K562 (cell line): ENCODE measurements around the gene MRPL52. TPM values are rescaled to one million over a fixed set of nuclear protein-coding genes. Genes with fewer than 3 reads are reported as not detected.

ENCODE experiments used
- BMI1 ChIP-seq: fragments of 150-350 bp; IDR thresholded peaks from 2 replicates; pipeline ENCODE4 v1.6.1; 2014; ENCODE audit warnings: low read length
- CBFA2T2 ChIP-seq: fragments of 450-650 bp; conservative IDR thresholded peaks from 2 replicates; pipeline ENCODE4 v1.6.1; 2017; ENCODE audit warnings: mild to moderate bottlenecking
- EP400 ChIP-seq: fragments of 450-650 bp; IDR thresholded peaks from 2 replicates; pipeline ENCODE4 v1.6.1; 2017; ENCODE audit warnings: antibody characterized with exemption, mild to moderate bottlenecking, moderate library complexity
- IRF2 ChIP-seq: sonication (generic); formaldehyde crosslinking; IDR thresholded peaks from 2 replicates; pipeline ENCODE4 v1.8.1; 2022; ENCODE audit warnings: mild to moderate bottlenecking, missing genetic modification reagents
- JUN ChIP-seq, 2 experiments: sonication (generic) in 1 of 2; formaldehyde crosslinking in 1 of 2; IDR thresholded peaks; 2 replicates each; pipeline versions ENCODE4 v1.6.1 to v1.8.0; 2012 to 2022; ENCODE audit warnings: borderline replicate concordance in 2 of 2, mild to moderate bottlenecking in 2 of 2, improper control_type of control experiment in 1 of 2, low read depth in 1 of 2, low read length in 1 of 2, missing genetic modification reagents in 1 of 2
- KHSRP ChIP-seq: fragments of 450-650 bp; IDR thresholded peaks from 2 replicates; pipeline ENCODE4 v1.6.1; 2017
- SAFB ChIP-seq: fragments of 200-400 bp; formaldehyde crosslinking; IDR thresholded peaks from 2 replicates; pipeline ENCODE4 v1.6.1; 2017; ENCODE audit warnings: low read depth, low read length, borderline replicate concordance
- U2AF1 ChIP-seq: fragments of 200-400 bp; formaldehyde crosslinking; optimal IDR thresholded peaks from 2 replicates; pipeline ENCODE3; 2017; ENCODE audit warnings: mild to moderate bottlenecking, low read depth, low read length, moderate library complexity
- ZNF766 ChIP-seq: fragments of 200-800 bp; sonication (Bioruptor generic); conservative IDR thresholded peaks from 2 replicates; pipeline ENCODE4 v1.6.1; 2016; ENCODE audit warnings: missing genetic modification characterization, missing compliant biosample characterization
- polyA plus RNA-seq, 8 experiments: library from polyadenylated mRNA; depleted of rRNA in 4 of 8; stranded (reverse) in 5 of 8; unstranded in 3 of 8; fragments of >200 nt; fragmentation: Nextera tagmentation in 2 of 8; fragmentation: Illumina TruSeq in 1 of 8; extraction: Ambion mirVana in 2 of 8; extraction: Trizol in 1 of 8; gene quantifications; 2 replicates each; pipeline versions ENCODE4 v1.2.1 to v1.2.3, GENCODE V29; 2011 to 2014; ENCODE audit warnings: inconsistent platforms in 1 of 8, missing spikeins in 1 of 8
- total RNA-seq, 7 experiments: library from RNA; depleted of rRNA in 6 of 7; stranded (reverse); fragments of >200 nt in 6 of 7; fragmentation: Illumina TruSeq in 2 of 7; extraction: Trizol in 2 of 7; gene quantifications; 2 replicates each; pipeline versions ENCODE4 v1.2.1 to v1.2.3, GENCODE V29; 2011 to 2021; ENCODE audit warnings: low replicate concordance in 1 of 7
- TF ChIP-seq, protein P1 (sequence below): sonication (generic); formaldehyde crosslinking; IDR thresholded peaks from 2 replicates; pipeline ENCODE4 v1.8.1; 2023; ENCODE audit warnings: mild to moderate bottlenecking, missing genetic modification reagents
- TF ChIP-seq, protein P2 (sequence below): conservative IDR thresholded peaks from 2 replicates; pipeline ENCODE4 v1.6.1; 2011; ENCODE audit warnings: low read depth, mild to moderate bottlenecking, low read length; ENCODE audit not compliant: control insufficient read depth
- TF ChIP-seq, protein P3 (sequence below): fragments of 200-600 bp; sonication (generic); IDR thresholded peaks from one replicate; pipeline ENCODE4 v1.6.1; 2012; ENCODE audit warnings: mild to moderate bottlenecking, low read depth, low read length, inconsistent platforms

Gene MRPL52
- total and polyA plus RNA-seq, 9 of the 15 experiments (the other 6 are each of a cell fraction or from before 2014, with no cell fraction given): 56.5 to 213 (median 168) TPM

DNA sequence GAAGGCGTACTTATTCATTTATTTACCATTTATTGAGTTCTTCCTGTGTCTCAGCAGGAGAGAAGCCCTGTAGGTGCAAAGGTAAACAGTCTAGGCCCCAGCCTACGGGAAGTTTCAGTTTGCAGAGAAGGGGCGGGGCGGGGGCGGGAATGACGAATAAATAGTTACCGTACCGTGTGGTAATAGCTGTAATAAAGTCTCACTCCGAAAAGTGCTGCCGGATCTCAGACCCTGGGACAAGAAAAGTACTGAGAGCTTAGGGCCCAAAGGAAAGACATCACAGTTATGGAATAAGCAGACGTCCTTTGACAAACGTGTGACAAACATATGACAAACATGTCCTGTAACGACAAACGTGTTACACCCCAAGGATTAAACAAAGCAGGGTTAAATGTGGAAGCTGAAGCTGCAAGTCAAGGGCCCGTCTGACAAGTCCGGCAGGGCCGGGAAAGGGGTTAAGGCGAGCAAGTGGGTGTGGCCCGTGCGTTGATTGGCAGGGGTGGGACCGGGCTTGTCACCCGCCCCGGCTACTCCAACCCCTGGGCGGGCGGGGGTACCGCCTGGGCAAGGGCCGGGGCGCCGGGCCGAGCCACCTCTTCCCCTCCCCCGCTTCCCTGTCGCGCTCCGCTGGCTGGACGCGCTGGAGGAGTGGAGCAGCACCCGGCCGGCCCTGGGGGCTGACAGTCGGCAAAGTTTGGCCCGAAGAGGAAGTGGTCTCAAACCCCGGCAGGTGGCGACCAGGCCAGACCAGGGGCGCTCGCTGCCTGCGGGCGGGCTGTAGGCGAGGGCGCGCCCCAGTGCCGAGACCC lies 41.7 kb downstream of the MRPL52 start, which contains the start of gene LRP10 (continued):
- TF ChIP-seq JUN (IDR thresholded peaks at IDR 0.05; ENCODE audit: borderline replicate concordance, low read depth, low read length): no peak; the same call in 1 of the 2 replicates
- no peak for TF ChIP-seq JUN (CRISPR knock-in tag; IDR thresholded peaks at IDR 0.05; ENCODE audit: borderline replicate concordance)
- TF ChIP-seq, protein P1, sequence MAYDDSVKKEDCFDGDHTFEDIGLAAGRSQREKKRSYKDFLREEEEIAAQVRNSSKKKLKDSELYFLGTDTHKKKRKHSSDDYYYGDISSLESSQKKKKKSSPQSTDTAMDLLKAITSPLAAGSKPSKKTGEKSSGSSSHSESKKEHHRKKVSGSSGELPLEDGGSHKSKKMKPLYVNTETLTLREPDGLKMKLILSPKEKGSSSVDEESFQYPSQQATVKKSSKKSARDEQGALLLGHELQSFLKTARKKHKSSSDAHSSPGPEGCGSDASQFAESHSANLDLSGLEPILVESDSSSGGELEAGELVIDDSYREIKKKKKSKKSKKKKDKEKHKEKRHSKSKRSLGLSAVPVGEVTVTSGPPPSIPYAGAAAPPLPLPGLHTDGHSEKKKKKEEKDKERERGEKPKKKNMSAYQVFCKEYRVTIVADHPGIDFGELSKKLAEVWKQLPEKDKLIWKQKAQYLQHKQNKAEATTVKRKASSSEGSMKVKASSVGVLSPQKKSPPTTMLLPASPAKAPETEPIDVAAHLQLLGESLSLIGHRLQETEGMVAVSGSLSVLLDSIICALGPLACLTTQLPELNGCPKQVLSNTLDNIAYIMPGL (CRISPR knock-in tag): no peak
- no peak for TF ChIP-seq KHSRP
- TF ChIP-seq CBFA2T2: no peak
- TF ChIP-seq, protein P2, sequence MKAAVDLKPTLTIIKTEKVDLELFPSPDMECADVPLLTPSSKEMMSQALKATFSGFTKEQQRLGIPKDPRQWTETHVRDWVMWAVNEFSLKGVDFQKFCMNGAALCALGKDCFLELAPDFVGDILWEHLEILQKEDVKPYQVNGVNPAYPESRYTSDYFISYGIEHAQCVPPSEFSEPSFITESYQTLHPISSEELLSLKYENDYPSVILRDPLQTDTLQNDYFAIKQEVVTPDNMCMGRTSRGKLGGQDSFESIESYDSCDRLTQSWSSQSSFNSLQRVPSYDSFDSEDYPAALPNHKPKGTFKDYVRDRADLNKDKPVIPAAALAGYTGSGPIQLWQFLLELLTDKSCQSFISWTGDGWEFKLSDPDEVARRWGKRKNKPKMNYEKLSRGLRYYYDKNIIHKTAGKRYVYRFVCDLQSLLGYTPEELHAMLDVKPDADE: no peak
- no peak for TF ChIP-seq ZNF766
- peak; percentile 52 for TF ChIP-seq U2AF1
- TF ChIP-seq, protein P3, sequence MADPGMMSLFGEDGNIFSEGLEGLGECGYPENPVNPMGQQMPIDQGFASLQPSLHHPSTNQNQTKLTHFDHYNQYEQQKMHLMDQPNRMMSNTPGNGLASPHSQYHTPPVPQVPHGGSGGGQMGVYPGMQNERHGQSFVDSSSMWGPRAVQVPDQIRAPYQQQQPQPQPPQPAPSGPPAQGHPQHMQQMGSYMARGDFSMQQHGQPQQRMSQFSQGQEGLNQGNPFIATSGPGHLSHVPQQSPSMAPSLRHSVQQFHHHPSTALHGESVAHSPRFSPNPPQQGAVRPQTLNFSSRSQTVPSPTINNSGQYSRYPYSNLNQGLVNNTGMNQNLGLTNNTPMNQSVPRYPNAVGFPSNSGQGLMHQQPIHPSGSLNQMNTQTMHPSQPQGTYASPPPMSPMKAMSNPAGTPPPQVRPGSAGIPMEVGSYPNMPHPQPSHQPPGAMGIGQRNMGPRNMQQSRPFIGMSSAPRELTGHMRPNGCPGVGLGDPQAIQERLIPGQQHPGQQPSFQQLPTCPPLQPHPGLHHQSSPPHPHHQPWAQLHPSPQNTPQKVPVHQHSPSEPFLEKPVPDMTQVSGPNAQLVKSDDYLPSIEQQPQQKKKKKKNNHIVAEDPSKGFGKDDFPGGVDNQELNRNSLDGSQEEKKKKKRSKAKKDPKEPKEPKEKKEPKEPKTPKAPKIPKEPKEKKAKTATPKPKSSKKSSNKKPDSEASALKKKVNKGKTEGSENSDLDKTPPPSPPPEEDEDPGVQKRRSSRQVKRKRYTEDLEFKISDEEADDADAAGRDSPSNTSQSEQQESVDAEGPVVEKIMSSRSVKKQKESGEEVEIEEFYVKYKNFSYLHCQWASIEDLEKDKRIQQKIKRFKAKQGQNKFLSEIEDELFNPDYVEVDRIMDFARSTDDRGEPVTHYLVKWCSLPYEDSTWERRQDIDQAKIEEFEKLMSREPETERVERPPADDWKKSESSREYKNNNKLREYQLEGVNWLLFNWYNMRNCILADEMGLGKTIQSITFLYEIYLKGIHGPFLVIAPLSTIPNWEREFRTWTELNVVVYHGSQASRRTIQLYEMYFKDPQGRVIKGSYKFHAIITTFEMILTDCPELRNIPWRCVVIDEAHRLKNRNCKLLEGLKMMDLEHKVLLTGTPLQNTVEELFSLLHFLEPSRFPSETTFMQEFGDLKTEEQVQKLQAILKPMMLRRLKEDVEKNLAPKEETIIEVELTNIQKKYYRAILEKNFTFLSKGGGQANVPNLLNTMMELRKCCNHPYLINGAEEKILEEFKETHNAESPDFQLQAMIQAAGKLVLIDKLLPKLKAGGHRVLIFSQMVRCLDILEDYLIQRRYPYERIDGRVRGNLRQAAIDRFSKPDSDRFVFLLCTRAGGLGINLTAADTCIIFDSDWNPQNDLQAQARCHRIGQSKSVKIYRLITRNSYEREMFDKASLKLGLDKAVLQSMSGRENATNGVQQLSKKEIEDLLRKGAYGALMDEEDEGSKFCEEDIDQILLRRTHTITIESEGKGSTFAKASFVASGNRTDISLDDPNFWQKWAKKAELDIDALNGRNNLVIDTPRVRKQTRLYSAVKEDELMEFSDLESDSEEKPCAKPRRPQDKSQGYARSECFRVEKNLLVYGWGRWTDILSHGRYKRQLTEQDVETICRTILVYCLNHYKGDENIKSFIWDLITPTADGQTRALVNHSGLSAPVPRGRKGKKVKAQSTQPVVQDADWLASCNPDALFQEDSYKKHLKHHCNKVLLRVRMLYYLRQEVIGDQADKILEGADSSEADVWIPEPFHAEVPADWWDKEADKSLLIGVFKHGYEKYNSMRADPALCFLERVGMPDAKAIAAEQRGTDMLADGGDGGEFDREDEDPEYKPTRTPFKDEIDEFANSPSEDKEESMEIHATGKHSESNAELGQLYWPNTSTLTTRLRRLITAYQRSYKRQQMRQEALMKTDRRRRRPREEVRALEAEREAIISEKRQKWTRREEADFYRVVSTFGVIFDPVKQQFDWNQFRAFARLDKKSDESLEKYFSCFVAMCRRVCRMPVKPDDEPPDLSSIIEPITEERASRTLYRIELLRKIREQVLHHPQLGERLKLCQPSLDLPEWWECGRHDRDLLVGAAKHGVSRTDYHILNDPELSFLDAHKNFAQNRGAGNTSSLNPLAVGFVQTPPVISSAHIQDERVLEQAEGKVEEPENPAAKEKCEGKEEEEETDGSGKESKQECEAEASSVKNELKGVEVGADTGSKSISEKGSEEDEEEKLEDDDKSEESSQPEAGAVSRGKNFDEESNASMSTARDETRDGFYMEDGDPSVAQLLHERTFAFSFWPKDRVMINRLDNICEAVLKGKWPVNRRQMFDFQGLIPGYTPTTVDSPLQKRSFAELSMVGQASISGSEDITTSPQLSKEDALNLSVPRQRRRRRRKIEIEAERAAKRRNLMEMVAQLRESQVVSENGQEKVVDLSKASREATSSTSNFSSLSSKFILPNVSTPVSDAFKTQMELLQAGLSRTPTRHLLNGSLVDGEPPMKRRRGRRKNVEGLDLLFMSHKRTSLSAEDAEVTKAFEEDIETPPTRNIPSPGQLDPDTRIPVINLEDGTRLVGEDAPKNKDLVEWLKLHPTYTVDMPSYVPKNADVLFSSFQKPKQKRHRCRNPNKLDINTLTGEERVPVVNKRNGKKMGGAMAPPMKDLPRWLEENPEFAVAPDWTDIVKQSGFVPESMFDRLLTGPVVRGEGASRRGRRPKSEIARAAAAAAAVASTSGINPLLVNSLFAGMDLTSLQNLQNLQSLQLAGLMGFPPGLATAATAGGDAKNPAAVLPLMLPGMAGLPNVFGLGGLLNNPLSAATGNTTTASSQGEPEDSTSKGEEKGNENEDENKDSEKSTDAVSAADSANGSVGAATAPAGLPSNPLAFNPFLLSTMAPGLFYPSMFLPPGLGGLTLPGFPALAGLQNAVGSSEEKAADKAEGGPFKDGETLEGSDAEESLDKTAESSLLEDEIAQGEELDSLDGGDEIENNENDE: peak; percentile 89
- TF ChIP-seq EP400: peak; percentile 58; the same call in 1 of the 2 replicates
- TF ChIP-seq IRF2 (CRISPR knock-in tag): no peak
- no peak for TF ChIP-seq BMI1
- no peak for TF ChIP-seq SAFB
